Measurements from ENCODE around the gene N4BP3.

The N4BP3 gene

GRCh38 chr5:178145965-178146820 lies 32.9 kb downstream of the N4BP3 start:
- ATAC-seq (peak; percentile 84), DNase-seq (ENCODE audit: low spot score in 2 of 2) (peak; percentile 56 to 77)
- H3K9me3 Mint-ChIP-seq: no peaks in the 10 kb centered on the region
- H3K27ac Mint-ChIP-seq: no peak overlapping the region
- H3K4me3 Mint-ChIP-seq: no peak overlapping the region
- peaks cover 43% of the 10 kb centered on the region for H3K4me1 Mint-ChIP-seq
- H3K36me3 Mint-ChIP-seq: peaks cover 100% of the 10 kb centered on the region

GRCh38 chr5:178147406-178147805 lies 34.1 kb downstream of the N4BP3 start:
- H3K4me3 Mint-ChIP-seq: no peak overlapping the region

GRCh38 chr5:178149199-178149932 lies 36.0 kb downstream of the N4BP3 start:
- Mint-ChIP-seq H3K4me3 (peak overlapping the region; percentile 22), H3K9me3 (no peaks in the 10 kb centered on the region), H3K4me1 (peaks cover 68% of the 10 kb centered on the region), H3K27ac (peak overlapping the region; percentile 68), H3K36me3 (peaks cover 95% of the 10 kb centered on the region)
- DNase-seq (ENCODE audit: low spot score in 2 of 2): no peak
- no peak for ATAC-seq

More at GRCh38 chr5:178147406-178147805, 34.1 kb downstream of the N4BP3 start:
- Mint-ChIP-seq H3K4me1 (peaks cover 56% of the 10 kb centered on the region), H3K36me3 (peaks cover 99% of the 10 kb centered on the region), H3K9me3 (no peaks in the 10 kb centered on the region), H3K27ac (no peak overlapping the region)
- no peak for ATAC-seq
- DNase-seq (ENCODE audit: low spot score in 2 of 2): no peak

- peaks cover 77% of the 10 kb centered on the region for H3K36me3 Mint-ChIP-seq
- H3K9me3 Mint-ChIP-seq: no peaks in the 10 kb centered on the region
- DNase-seq (ENCODE audit: low spot score in 2 of 2) (no peak), ATAC-seq (no peak)
- peaks cover 64% of the 10 kb centered on the region for H3K4me1 Mint-ChIP-seq
- peak overlapping the region; percentile 78 for H3K27ac Mint-ChIP-seq
- H3K4me3 Mint-ChIP-seq: peak overlapping the region; percentile 95
These were observed 37.8 kb downstream of the N4BP3 start for GRCh38 chr5:178150977-178151734.

GRCh38 chr5:178152491-178153444 lies 39.4 kb downstream of the N4BP3 start:
- H3K27ac Mint-ChIP-seq: peak overlapping the region; percentile 93
- no peaks in the 10 kb centered on the region for H3K9me3 Mint-ChIP-seq
- no peak for DNase-seq (ENCODE audit: low spot score in 2 of 2)
- peak overlapping the region; percentile 95 for H3K4me3 Mint-ChIP-seq
- H3K36me3 Mint-ChIP-seq: peaks cover 61% of the 10 kb centered on the region
- no peak for ATAC-seq
- peaks cover 55% of the 10 kb centered on the region for H3K4me1 Mint-ChIP-seq

- H3K27ac Mint-ChIP-seq: peak within 1 kb of the TSS; percentile 93
- peaks cover 46% of the 10 kb centered on the region for H3K4me1 Mint-ChIP-seq
- H3K9me3 Mint-ChIP-seq: no peaks in the 10 kb centered on the region
These were observed 40.4 kb downstream of the N4BP3 start, which contains the start of gene NHP2 for GRCh38 chr5:178153530-178154340. Gene NHP2 (minus strand): TSS chr5:178153885. CDS start chr5:178153817, 68 bp downstream.

GRCh38 chr5:178155065-178155464 lies 41.7 kb downstream of the N4BP3 start:
- DNase-seq (ENCODE audit: low spot score in 2 of 2): no peak
- Mint-ChIP-seq H3K9me3 (no peaks in the 10 kb centered on the region), H3K27ac (no peak overlapping the region), H3K4me3 (peak overlapping the region; percentile 95), H3K4me1 (peaks cover 35% of the 10 kb centered on the region), H3K36me3 (peaks cover 38% of the 10 kb centered on the region)
- no peak for ATAC-seq

More at GRCh38 chr5:178153530-178154340, 40.4 kb downstream of the N4BP3 start, which contains the start of gene NHP2:
- peaks cover 51% of the 10 kb centered on the region for H3K36me3 Mint-ChIP-seq
- peak within 1 kb of the TSS; percentile 95 for H3K4me3 Mint-ChIP-seq
- ATAC-seq: peak; percentile 98
- peak; percentile 93 to 99 for DNase-seq (ENCODE audit: low spot score in 2 of 2)

- Mint-ChIP-seq H3K4me1 (peaks cover 11% of the 10 kb centered on the region), H3K27ac (no peak overlapping the region), H3K36me3 (no peaks in the 10 kb centered on the region), H3K4me3 (no peak overlapping the region), H3K9me3 (no peaks in the 10 kb centered on the region)
- DNase-seq (ENCODE audit: low spot score in 2 of 2): no peak
- no peak for ATAC-seq
These were observed 46.8 kb downstream of the N4BP3 start for GRCh38 chr5:178160176-178160575.

GRCh38 chr5:178162481-178162880 lies 49.1 kb downstream of the N4BP3 start:
- no peak overlapping the region for H3K27ac Mint-ChIP-seq
- no peak for DNase-seq (ENCODE audit: low spot score in 2 of 2)
- no peak overlapping the region for H3K4me3 Mint-ChIP-seq
- H3K36me3 Mint-ChIP-seq: no peaks in the 10 kb centered on the region
- H3K4me1 Mint-ChIP-seq: peaks cover 11% of the 10 kb centered on the region
- ATAC-seq: no peak
- H3K9me3 Mint-ChIP-seq: no peaks in the 10 kb centered on the region

- H3K9me3 Mint-ChIP-seq: no peaks in the 10 kb centered on the region
- no peaks in the 10 kb centered on the region for H3K36me3 Mint-ChIP-seq
- DNase-seq (ENCODE audit: low spot score in 2 of 2): peak; percentile 98
- H3K4me1 Mint-ChIP-seq: peaks cover 11% of the 10 kb centered on the region
- H3K4me3 Mint-ChIP-seq: peak overlapping the region; percentile 39
- ATAC-seq: peak; percentile 98
- H3K27ac Mint-ChIP-seq: peak overlapping the region; percentile 24
These were observed 50.7 kb downstream of the N4BP3 start for GRCh38 chr5:178163772-178164735.

- ATAC-seq (no peak), DNase-seq (ENCODE audit: low spot score in 2 of 2) (no peak)
- H3K4me1 Mint-ChIP-seq: peaks cover 11% of the 10 kb centered on the region
- H3K9me3 Mint-ChIP-seq: no peaks in the 10 kb centered on the region
- H3K27ac Mint-ChIP-seq: no peak overlapping the region
- no peak overlapping the region for H3K4me3 Mint-ChIP-seq
- H3K36me3 Mint-ChIP-seq: no peaks in the 10 kb centered on the region
These were observed 52.2 kb downstream of the N4BP3 start for GRCh38 chr5:178165581-178165980.

GRCh38 chr5:178170455-178170854 lies 57.1 kb downstream of the N4BP3 start:
- no peak for ATAC-seq
- H3K4me1 Mint-ChIP-seq: no peaks in the 10 kb centered on the region
- DNase-seq (ENCODE audit: low spot score in 2 of 2): no peak
- H3K4me3 Mint-ChIP-seq: no peak overlapping the region
- no peak overlapping the region for H3K27ac Mint-ChIP-seq
- no peaks in the 10 kb centered on the region for H3K36me3 Mint-ChIP-seq
- no peaks in the 10 kb centered on the region for H3K9me3 Mint-ChIP-seq

- no peaks in the 10 kb centered on the region for H3K4me1 Mint-ChIP-seq
- H3K9me3 Mint-ChIP-seq: no peaks in the 10 kb centered on the region
- DNase-seq (ENCODE audit: low spot score in 2 of 2) (no peak), ATAC-seq (no peak)
- H3K4me3 Mint-ChIP-seq: no peak overlapping the region
- H3K36me3 Mint-ChIP-seq: no peaks in the 10 kb centered on the region
- no peak overlapping the region for H3K27ac Mint-ChIP-seq
These were observed 61.1 kb downstream of the N4BP3 start for GRCh38 chr5:178174456-178174855.
